Measurements from ENCODE around the gene MRPL57.
"Not testable (repeated sequence)": the region's sequence is repeated elsewhere in the genome, so short reads cannot be mapped to it uniquely, and the experiment has no call there.

Gene MRPL57

GRCh38 chr13:21212138-21212775 is 35.8 kb downstream of the MRPL57 start:
- H3K27me3 Mint-ChIP-seq: peaks cover 10 to 13% of the 10 kb centered on the region in 2 donors
- H3K4me1 Mint-ChIP-seq: peaks cover 0 to 5% of the 10 kb centered on the region in 2 donors
- H3K27ac Mint-ChIP-seq: no peak overlapping the region
- peaks cover 5 to 7% of the 10 kb centered on the region in 2 donors for H3K36me3 Mint-ChIP-seq
- no peak overlapping the region for H3K4me3 Mint-ChIP-seq
- DNase-seq: no peak
- no peak for ATAC-seq (replicated peaks)
- peaks cover 10 to 18% of the 10 kb centered on the region in 2 donors for H3K9me3 Mint-ChIP-seq

DNA sequence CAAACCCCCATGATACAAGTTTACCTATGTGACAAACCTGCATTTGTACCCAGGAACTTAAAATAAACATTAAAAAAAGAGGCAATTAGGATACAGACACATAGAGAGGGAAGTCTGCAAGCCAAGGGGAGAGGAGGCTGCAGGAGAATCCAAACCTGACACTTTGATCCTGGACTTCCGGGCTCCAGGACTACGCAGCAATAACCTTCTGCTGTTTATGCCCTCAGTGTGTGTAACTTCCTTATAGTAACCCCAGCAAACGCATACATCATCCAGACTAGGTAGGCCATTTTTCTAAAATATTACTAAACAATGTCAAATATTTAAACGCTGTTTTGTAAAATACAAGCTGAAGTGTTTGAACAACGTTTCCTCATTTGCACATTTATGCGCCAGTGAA is 39.0 kb downstream of the MRPL57 start:
- Mint-ChIP-seq H3K27me3 (peaks cover 10 to 13% of the 10 kb centered on the region in 2 donors), H3K4me1 (peaks cover 0 to 20% of the 10 kb centered on the region in 2 donors), H3K9me3 (peaks cover 10 to 18% of the 10 kb centered on the region in 2 donors)
- not testable (repeated sequence) for DNase-seq; ATAC-seq (replicated peaks); H3K4me3 Mint-ChIP-seq; H3K36me3 Mint-ChIP-seq; H3K27ac Mint-ChIP-seq

- Mint-ChIP-seq H3K27me3 (peaks cover 10 to 13% of the 10 kb centered on the region in 2 donors), H3K4me1 (peaks cover 0 to 15% of the 10 kb centered on the region in 2 donors), H3K36me3 (peaks cover 5 to 7% of the 10 kb centered on the region in 2 donors), H3K4me3 (no peak overlapping the region), H3K27ac (no peak overlapping the region), H3K9me3 (peaks cover 14 to 21% of the 10 kb centered on the region in 2 donors)
- ATAC-seq (replicated peaks) (no peak), DNase-seq (no peak)
Observed at GRCh38 chr13:21216332-21216731, 39.9 kb downstream of the MRPL57 start.

DNA sequence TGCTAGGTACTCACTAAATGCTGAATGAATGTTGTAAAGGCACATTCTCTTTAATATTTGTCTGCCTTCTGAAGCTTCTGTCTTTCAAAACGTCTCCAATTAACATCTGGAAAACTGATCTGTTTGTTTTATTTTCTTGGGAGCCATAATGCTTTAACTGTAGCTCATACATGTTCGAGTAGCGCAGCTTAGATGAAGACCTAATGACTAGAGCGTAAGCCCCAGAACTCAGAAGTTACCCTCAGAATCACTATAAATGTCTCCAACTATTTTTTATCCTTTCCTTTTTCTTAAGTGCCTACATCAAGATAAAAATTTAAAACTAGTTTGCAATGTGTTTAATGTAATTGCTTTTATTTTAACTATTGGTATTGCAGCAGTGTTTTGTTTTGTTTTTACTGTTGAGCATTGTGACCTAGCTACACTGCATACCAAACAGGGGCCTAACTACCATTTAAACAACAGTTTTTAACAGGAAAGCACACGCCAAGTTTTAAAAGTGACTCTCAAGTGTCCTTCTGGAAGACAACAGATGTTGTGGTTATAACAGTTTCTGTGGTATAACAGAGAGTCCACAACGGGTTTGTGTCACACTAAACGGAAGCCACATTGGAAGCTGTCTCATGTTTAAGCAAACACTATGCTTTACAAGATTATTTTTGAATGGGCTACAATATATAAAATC is 42.0 kb downstream of the MRPL57 start:
- ATAC-seq (replicated peaks): peak; percentile 88 to 92
- Mint-ChIP-seq H3K9me3 (peaks cover 8 to 11% of the 10 kb centered on the region in 2 donors), H3K4me3 (no peak overlapping the region), H3K36me3 (no peaks in the 10 kb centered on the region), H3K27me3 (no peaks in the 10 kb centered on the region), H3K27ac (no peak overlapping the region), H3K4me1 (peaks cover 0 to 15% of the 10 kb centered on the region in 2 donors)
- DNase-seq: no peak

DNA sequence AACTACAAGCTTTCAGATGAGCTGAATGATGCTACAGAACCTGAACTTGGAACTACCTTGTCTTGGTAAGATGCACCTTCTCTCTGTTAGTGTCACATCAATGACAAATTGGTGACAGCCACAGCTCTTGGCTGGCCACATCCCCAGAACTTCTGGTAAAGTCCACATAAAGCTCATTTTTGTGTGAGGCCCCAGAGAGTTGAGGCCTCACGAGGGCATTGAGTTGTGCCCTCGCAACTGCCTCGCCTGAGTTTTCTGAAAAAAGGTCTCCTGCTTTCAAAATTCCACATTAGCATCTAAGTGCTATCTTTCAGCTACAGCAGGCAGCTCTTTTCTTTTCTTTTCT is 42.6 kb downstream of the MRPL57 start:
- DNase-seq (no peak), ATAC-seq (replicated peaks) (peak; percentile 61 to 65)
- peaks cover 8 to 11% of the 10 kb centered on the region in 2 donors for H3K9me3 Mint-ChIP-seq
- no peak overlapping the region for H3K27ac Mint-ChIP-seq
- peaks cover 0 to 15% of the 10 kb centered on the region in 2 donors for H3K4me1 Mint-ChIP-seq
- H3K4me3 Mint-ChIP-seq: no peak overlapping the region
- H3K27me3 Mint-ChIP-seq: no peaks in the 10 kb centered on the region
- H3K36me3 Mint-ChIP-seq: no peaks in the 10 kb centered on the region

DNA sequence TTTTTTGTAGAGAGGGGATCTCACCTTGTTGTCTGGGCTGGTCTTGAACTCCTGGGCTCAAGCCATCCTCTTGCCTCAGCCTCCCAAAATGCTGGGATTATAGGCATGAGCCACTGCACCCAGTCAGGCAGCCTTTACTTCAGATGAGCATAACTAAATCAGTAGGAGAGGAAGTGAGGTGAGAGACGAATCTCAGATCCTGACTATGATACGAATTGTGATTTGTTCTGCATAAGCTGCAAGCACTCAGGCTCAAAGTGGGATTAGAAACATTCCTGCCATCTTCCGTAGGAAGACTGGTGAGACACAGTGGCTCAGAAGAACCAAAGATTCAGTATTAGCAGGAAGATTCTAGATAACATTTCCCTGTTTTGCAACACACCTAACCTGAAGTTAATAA is 43.3 kb downstream of the MRPL57 start:
- H3K9me3 Mint-ChIP-seq: peaks cover 8 to 11% of the 10 kb centered on the region in 2 donors
- H3K27ac Mint-ChIP-seq; ATAC-seq (replicated peaks); H3K4me3 Mint-ChIP-seq; H3K27me3 Mint-ChIP-seq; H3K36me3 Mint-ChIP-seq; DNase-seq: not testable (repeated sequence)
- H3K4me1 Mint-ChIP-seq: peaks cover 0 to 15% of the 10 kb centered on the region in 2 donors

GRCh38 chr13:21221268-21221667 is 44.8 kb downstream of the MRPL57 start:
- no peak overlapping the region for H3K4me3 Mint-ChIP-seq
- peaks cover 8 to 11% of the 10 kb centered on the region in 2 donors for H3K9me3 Mint-ChIP-seq
- ATAC-seq (replicated peaks) (no peak), DNase-seq (no peak)
- H3K4me1 Mint-ChIP-seq: peaks cover 0 to 15% of the 10 kb centered on the region in 2 donors
- H3K27ac Mint-ChIP-seq: no peak overlapping the region
- no peaks in the 10 kb centered on the region for H3K36me3 Mint-ChIP-seq
- no peaks in the 10 kb centered on the region for H3K27me3 Mint-ChIP-seq

DNA sequence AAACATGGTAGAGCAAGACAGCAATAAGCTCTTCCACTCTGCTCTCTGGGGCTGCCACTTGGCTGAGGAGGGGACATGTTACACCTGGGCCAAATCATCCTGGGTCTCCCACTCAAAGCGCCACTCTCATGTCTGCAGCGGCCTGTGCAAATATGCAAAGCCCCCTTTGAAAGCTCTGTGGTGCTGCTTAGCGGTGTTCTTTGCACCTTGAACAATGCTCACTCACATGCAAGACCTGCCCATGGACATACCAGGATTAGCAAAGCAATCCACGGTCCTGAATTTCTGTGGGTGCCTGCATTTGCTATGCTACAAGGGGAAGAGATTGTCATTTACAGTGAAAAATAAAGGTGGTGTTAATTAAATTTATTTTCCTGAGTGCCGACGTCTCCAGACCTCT is 48.6 kb downstream of the MRPL57 start:
- Mint-ChIP-seq H3K4me3 (no peak overlapping the region), H3K36me3 (no peaks in the 10 kb centered on the region), H3K9me3 (peaks cover 8 to 11% of the 10 kb centered on the region in 2 donors), H3K27ac (no peak overlapping the region), H3K27me3 (no peaks in the 10 kb centered on the region), H3K4me1 (no peaks in the 10 kb centered on the region)
- ATAC-seq (replicated peaks) (no peak), DNase-seq (no peak)

- Mint-ChIP-seq H3K4me3 (no peak overlapping the region), H3K27ac (no peak overlapping the region), H3K27me3 (no peaks in the 10 kb centered on the region), H3K36me3 (no peaks in the 10 kb centered on the region), H3K9me3 (peaks cover 8 to 9% of the 10 kb centered on the region in 2 donors), H3K4me1 (no peaks in the 10 kb centered on the region)
- DNase-seq (no peak), ATAC-seq (replicated peaks) (no peak)
Observed at GRCh38 chr13:21225841-21226581, 49.6 kb downstream of the MRPL57 start.

- Mint-ChIP-seq H3K36me3 (no peaks in the 10 kb centered on the region), H3K4me1 (no peaks in the 10 kb centered on the region), H3K27ac (no peak overlapping the region), H3K4me3 (no peak overlapping the region), H3K27me3 (no peaks in the 10 kb centered on the region), H3K9me3 (no peaks in the 10 kb centered on the region)
- DNase-seq (no peak), ATAC-seq (replicated peaks) (no peak)
Observed at GRCh38 chr13:21227917-21228316, 51.5 kb downstream of the MRPL57 start.
